Subcutaneous abdominal adipose tissue (tissue), 5 donors: ENCODE measurements around the gene TUT4.

ENCODE experiments used
- H3K27ac ChIP-seq: one replicate; pipeline ENCODE4 v1.7.0; 2013; ENCODE audit warnings: low read depth, mild to moderate bottlenecking, inconsistent platforms, low read length, moderate library complexity
- H3K27me3 ChIP-seq, 5 donors: one replicate each; pipeline ENCODE4 v1.7.0; 2013; ENCODE audit warnings: low read length in 5 of 5, inconsistent platforms in 1 of 5; ENCODE audit not compliant: control insufficient read depth in 5 of 5, insufficient read depth in 4 of 5
- H3K36me3 ChIP-seq, 5 donors: one replicate each; pipeline ENCODE4 v1.7.0; 2013; ENCODE audit warnings: low read length in 5 of 5; ENCODE audit not compliant: control insufficient read depth in 5 of 5, insufficient read depth in 5 of 5
- H3K4me1 ChIP-seq, 5 donors: one replicate each; pipeline ENCODE4 v1.7.0; 2013; ENCODE audit warnings: low read length in 5 of 5, mild to moderate bottlenecking in 3 of 5, moderate library complexity in 1 of 5; ENCODE audit not compliant: control insufficient read depth in 5 of 5, insufficient read depth in 5 of 5
- H3K4me3 ChIP-seq, 5 donors: one replicate each; pipeline ENCODE4 v1.7.0; 2013; ENCODE audit warnings: low read length in 5 of 5, low read depth in 1 of 5
- H3K9ac ChIP-seq, 5 donors: one replicate each; pipeline ENCODE4 v1.7.0; 2013; ENCODE audit warnings: low read length in 5 of 5, mild to moderate bottlenecking in 4 of 5, moderate library complexity in 3 of 5
- H3K9me3 ChIP-seq, 5 donors: one replicate each; pipeline ENCODE4 v1.7.0; 2013; ENCODE audit warnings: low read length in 5 of 5; ENCODE audit not compliant: control insufficient read depth in 5 of 5
- donor health status: healthy.
- donor health status: healthy.
- donor health status: healthy.
- donor health status: healthy.
- donor health status: healthy.

TUT4 gene

GRCh38 chr1:52554756-52555155, 1.9 kb upstream of the TUT4 start:
- Histone ChIP-seq H3K4me1 (peaks cover 0 to 24% (median 22%) of the 10 kb centered on the region in 5 donors), H3K27me3 (no peaks in the 10 kb centered on the region), H3K4me3 (no peak overlapping the region), H3K27ac (no peak overlapping the region), H3K9ac (no peak overlapping the region), H3K9me3 (no peaks in the 10 kb centered on the region), H3K36me3 (no peaks in the 10 kb centered on the region)

DNA sequence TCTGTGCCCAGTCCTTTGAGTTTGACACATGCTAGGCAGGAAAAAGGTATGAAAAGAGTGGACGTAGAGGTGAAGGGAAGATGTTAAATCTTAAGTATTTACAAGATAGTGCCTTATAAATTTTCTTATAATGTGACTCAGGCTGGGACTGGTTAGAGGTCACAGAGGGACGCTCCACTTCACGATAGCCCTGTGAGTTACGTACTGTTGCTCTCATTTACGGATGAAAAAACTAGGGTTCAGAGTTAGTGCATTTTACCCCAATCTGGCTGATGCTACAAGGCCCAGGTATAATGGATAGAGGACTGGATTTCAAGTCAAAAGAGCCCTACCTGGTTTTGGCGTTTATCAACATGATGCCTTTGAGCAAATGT, 1.4 kb upstream of the TUT4 start:
- no peaks in the 10 kb centered on the region for H3K36me3 ChIP-seq
- no peaks in the 10 kb centered on the region for H3K27me3 ChIP-seq
- H3K4me3 ChIP-seq: peak overlapping the region in 4 of 5 donors; percentile 59 to 93 (median 88)
- no peak overlapping the region for H3K27ac ChIP-seq
- peak overlapping the region in 4 of 5 donors; percentile 77 to 84 (median 80) for H3K9ac ChIP-seq
- H3K9me3 ChIP-seq: no peaks in the 10 kb centered on the region
- H3K4me1 ChIP-seq: peaks cover 0 to 24% (median 22%) of the 10 kb centered on the region in 5 donors

GRCh38 chr1:52553362-52554266, 722 bp upstream of the TUT4 start:
- no peaks in the 10 kb centered on the region for H3K27me3 ChIP-seq
- no peaks in the 10 kb centered on the region for H3K36me3 ChIP-seq
- peak overlapping the region; percentile 59 to 93 (median 88) for H3K4me3 ChIP-seq
- peak overlapping the region; percentile 14 to 84 (median 78) for H3K9ac ChIP-seq
- peaks cover 0 to 24% (median 22%) of the 10 kb centered on the region in 5 donors for H3K4me1 ChIP-seq
- H3K9me3 ChIP-seq: no peaks in the 10 kb centered on the region
- peak overlapping the region; percentile 70 for H3K27ac ChIP-seq

- Histone ChIP-seq H3K27ac (peak overlapping the region; percentile 70), H3K9ac (peak overlapping the region; percentile 58 to 93 (median 89)), H3K36me3 (no peaks in the 10 kb centered on the region), H3K9me3 (no peaks in the 10 kb centered on the region), H3K27me3 (no peaks in the 10 kb centered on the region), H3K4me1 (peaks cover 0 to 24% (median 22%) of the 10 kb centered on the region in 5 donors), H3K4me3 (peak overlapping the region; percentile 87 to 93 (median 88))
Observed at GRCh38 chr1:52552236-52552504, 722 bp downstream of the TUT4 start.

GRCh38 chr1:52551507-52552235, 1.2 kb downstream of the TUT4 start:
- Histone ChIP-seq H3K4me1 (peaks cover 0 to 24% (median 22%) of the 10 kb centered on the region in 5 donors), H3K36me3 (no peaks in the 10 kb centered on the region), H3K27ac (peak overlapping the region; percentile 70), H3K9ac (peak overlapping the region; percentile 58 to 93 (median 89)), H3K27me3 (no peaks in the 10 kb centered on the region), H3K4me3 (peak overlapping the region; percentile 87 to 93 (median 88)), H3K9me3 (no peaks in the 10 kb centered on the region)

DNA sequence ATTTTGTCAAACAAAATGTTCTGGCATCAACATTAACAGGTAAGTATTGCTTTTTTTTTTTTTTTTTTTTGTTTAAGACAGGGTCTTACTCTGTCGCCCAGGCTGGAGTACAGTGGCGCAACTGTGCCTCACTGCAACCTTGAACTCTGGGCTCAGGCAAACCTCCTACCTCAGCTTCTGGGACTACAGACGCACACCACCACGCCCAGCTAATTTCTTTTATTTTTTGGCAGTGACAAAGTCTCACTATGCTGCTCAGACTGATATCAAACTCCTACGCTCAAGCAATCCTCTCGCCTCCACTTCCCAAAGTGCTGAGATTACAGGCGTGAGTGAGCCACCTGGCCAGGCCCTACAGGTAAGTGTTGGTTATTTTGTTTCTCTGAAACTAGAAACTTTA, 2.4 kb downstream of the TUT4 start:
- Histone ChIP-seq H3K4me3 (no peak overlapping the region), H3K9me3 (no peaks in the 10 kb centered on the region), H3K27me3 (no peaks in the 10 kb centered on the region), H3K36me3 (no peaks in the 10 kb centered on the region), H3K9ac (no peak overlapping the region), H3K4me1 (peaks cover 0 to 24% (median 22%) of the 10 kb centered on the region in 5 donors), H3K27ac (no peak overlapping the region)

- H3K9ac ChIP-seq: no peak overlapping the region
- H3K27ac ChIP-seq: no peak overlapping the region
- no peaks in the 10 kb centered on the region for H3K36me3 ChIP-seq
- H3K9me3 ChIP-seq: no peaks in the 10 kb centered on the region
- H3K4me1 ChIP-seq: peaks cover 0 to 23% (median 20%) of the 10 kb centered on the region in 5 donors
- H3K27me3 ChIP-seq: no peaks in the 10 kb centered on the region
- no peak overlapping the region for H3K4me3 ChIP-seq
Observed at GRCh38 chr1:52549267-52549666, 3.6 kb downstream of the TUT4 start.

GRCh38 chr1:52546852-52547251, 6.0 kb downstream of the TUT4 start:
- Histone ChIP-seq H3K4me1 (peaks cover 0 to 7% (median 5%) of the 10 kb centered on the region in 5 donors), H3K9me3 (peaks cover 3 to 12% (median 11%) of the 10 kb centered on the region in 5 donors), H3K36me3 (no peaks in the 10 kb centered on the region), H3K9ac (no peak overlapping the region), H3K4me3 (no peak overlapping the region), H3K27me3 (no peaks in the 10 kb centered on the region), H3K27ac (no peak overlapping the region)

- no peaks in the 10 kb centered on the region for H3K27me3 ChIP-seq
- H3K9ac ChIP-seq: no peak overlapping the region
- no peak overlapping the region for H3K4me3 ChIP-seq
- peaks cover 4 to 17% (median 14%) of the 10 kb centered on the region in 5 donors for H3K9me3 ChIP-seq
- H3K4me1 ChIP-seq: no peaks in the 10 kb centered on the region
- H3K27ac ChIP-seq: no peak overlapping the region
- H3K36me3 ChIP-seq: no peaks in the 10 kb centered on the region
Observed at GRCh38 chr1:52544665-52545525, 8.0 kb downstream of the TUT4 start.
